Measurements from ENCODE around the gene DHX8.

DHX8 gene

GRCh38 chr17:43574896-43575525 is 91.2 kb downstream of the DHX8 start:
- DNase-seq (ENCODE audit: low spot score) = no peak

Data from CD4-positive, alpha-beta T cell treated with Interleukin-6 at 100 ng/mL for 8 hours (primary cell).